Vagina (tissue), 2 donors: ENCODE measurements around the gene ADORA2A. TPM values are rescaled to one million over a fixed set of nuclear protein-coding genes. Genes with fewer than 3 reads are reported as not detected.
A peak's percentile ranks its signal among the peaks of the same experiment; 100 is the strongest.

Experiments
- DNase-seq, 2 donors: peaks; one replicate each; pipeline ENCODE4 v3.0.0-alpha.2; 2017; ENCODE audit errors: extremely low spot score in 2 of 2
- H3K27ac ChIP-seq: fragments of 200-600 bp; sonication (generic); one replicate; pipeline ENCODE4 v1.5.1; 2019
- H3K27me3 ChIP-seq: fragments of 200-600 bp; sonication (generic); one replicate; pipeline ENCODE4 v1.5.1; 2019
- H3K36me3 ChIP-seq, 2 donors: fragments of 200-600 bp; sonication (generic); one replicate each; pipeline ENCODE4 v1.5.1; 2017 to 2019
- H3K4me1 ChIP-seq: fragments of 200-600 bp; sonication (generic); one replicate; pipeline ENCODE4 v1.5.1; 2019
- H3K4me3 ChIP-seq, 2 donors: fragments of 200-600 bp; sonication (generic); 1 replicate in 1 of 2; 2 replicates in 1 of 2; pipeline ENCODE4 v1.5.1; 2016 to 2019
- H3K9me3 ChIP-seq: fragments of 200-600 bp; sonication (generic); one replicate; pipeline ENCODE4 v1.5.1; 2019
- CTCF ChIP-seq, 3 experiments: fragments of 450-650 bp in 2 of 3; fragments of 200-600 bp in 1 of 3; sonication (generic) in 1 of 3; IDR thresholded peaks; one replicate each; pipeline ENCODE4 v1.5.1; 2017 to 2019; ENCODE audit warnings: antibody characterized with exemption in 3 of 3, mild to moderate bottlenecking in 2 of 3, moderate library complexity in 2 of 3
- POLR2A ChIP-seq, 2 donors: fragments of 450-650 bp; IDR thresholded peaks; one replicate each; pipeline ENCODE4 v1.6.1; 2017; ENCODE audit warnings: antibody characterized with exemption in 2 of 2, mild to moderate bottlenecking in 2 of 2, moderate library complexity in 2 of 2
- POLR2AphosphoS5 ChIP-seq, 2 donors: sonication (generic); formaldehyde crosslinking; IDR thresholded peaks; one replicate each; pipeline ENCODE4 v1.9.0; 2017; ENCODE audit warnings: antibody characterized with exemption in 2 of 2, mild to moderate bottlenecking in 2 of 2, low read depth in 1 of 2; ENCODE audit not compliant: insufficient read depth in 1 of 2
- intact Hi-C: fragments of 100-400 bp; cut with DNase I; formaldehyde crosslinking; loops from one replicate; pipeline ENCODE4 v1.15.1; 2023
- total RNA-seq: library from RNA; depleted of rRNA; stranded (reverse); fragments of >200 nt; gene quantifications from one replicate; pipeline ENCODE4 v1.2.3, GENCODE V29; 2016

ADORA2A gene
- total RNA-seq, 1 donor from 2014 or later = 5.2 TPM

GRCh38 chr22:24428751-24429410 is 1.5 kb downstream of the ADORA2A start:
- intact Hi-C loops = loop anchor here (10.0 kb wide), 1 partner anchor 104 kb away; no protein-coding TSS in a partner anchor
- Histone ChIP-seq H3K9me3 (no peaks in the 10 kb centered on the region), H3K36me3 (no peaks in the 10 kb centered on the region), H3K27me3 (no peaks in the 10 kb centered on the region), H3K4me1 (peaks cover 38% of the 10 kb centered on the region), H3K27ac (no peak overlapping the region), H3K4me3 (peak overlapping the region; percentile 7 to 10)
- no peak for DNase-seq
- TF ChIP-seq CTCF (IDR thresholded peaks at IDR 0.05) (no peak), POLR2AphosphoS5 (IDR thresholded peaks at IDR 0.05; ENCODE audit: insufficient read depth in 1 of 2, low read depth in 1 of 2) (no peak), POLR2A (IDR thresholded peaks at IDR 0.05) (no peak)

GRCh38 chr22:24429411-24430365 is 2.3 kb downstream of the ADORA2A start:
- peaks cover 38% of the 10 kb centered on the region for H3K4me1 ChIP-seq
- no peaks in the 10 kb centered on the region for H3K36me3 ChIP-seq
- intact Hi-C loops = loop anchor here (10.0 kb wide), 1 partner anchor 105 kb away; no protein-coding TSS in a partner anchor
- TF ChIP-seq POLR2AphosphoS5 (IDR thresholded peaks at IDR 0.05; ENCODE audit: insufficient read depth in 1 of 2, low read depth in 1 of 2) = no peak
- no peak for TF ChIP-seq POLR2A (IDR thresholded peaks at IDR 0.05)
- TF ChIP-seq CTCF (IDR thresholded peaks at IDR 0.05) = no peak
- H3K27me3 ChIP-seq = no peaks in the 10 kb centered on the region
- H3K9me3 ChIP-seq = no peaks in the 10 kb centered on the region
- DNase-seq = no peak
- H3K27ac ChIP-seq = no peak overlapping the region
- no peak overlapping the region for H3K4me3 ChIP-seq

- DNase-seq = no peak
- intact Hi-C loops = no loop called here
- Histone ChIP-seq H3K27me3 (no peaks in the 10 kb centered on the region), H3K4me1 (peaks cover 43% of the 10 kb centered on the region), H3K36me3 (no peaks in the 10 kb centered on the region), H3K27ac (no peak overlapping the region), H3K9me3 (no peaks in the 10 kb centered on the region), H3K4me3 (no peak overlapping the region)
- TF ChIP-seq CTCF (IDR thresholded peaks at IDR 0.05) (no peak), POLR2A (IDR thresholded peaks at IDR 0.05) (no peak)
These were observed 3.3 kb downstream of the ADORA2A start for GRCh38 chr22:24430431-24431308.

- H3K9me3 ChIP-seq = no peaks in the 10 kb centered on the region
- DNase-seq = no peak
- no peak overlapping the region for H3K27ac ChIP-seq
- peaks cover 43% of the 10 kb centered on the region for H3K4me1 ChIP-seq
- H3K36me3 ChIP-seq = no peaks in the 10 kb centered on the region
- H3K27me3 ChIP-seq = no peaks in the 10 kb centered on the region
- TF ChIP-seq POLR2A (IDR thresholded peaks at IDR 0.05) (no peak), CTCF (IDR thresholded peaks at IDR 0.05) (no peak), POLR2AphosphoS5 (IDR thresholded peaks at IDR 0.05; ENCODE audit: insufficient read depth in 1 of 2, low read depth in 1 of 2) (no peak)
- H3K4me3 ChIP-seq = no peak overlapping the region
- intact Hi-C loops = no loop called here
These were observed 4.1 kb downstream of the ADORA2A start for GRCh38 chr22:24431309-24432034.
